ENCODE results near the gene CNOT1. TPM values are rescaled to one million over a fixed set of nuclear protein-coding genes. Genes with fewer than 3 reads are reported as not detected.

Gene CNOT1
- total RNA-seq, 1 experiment from 2014 or later: 328 TPM

DNA sequence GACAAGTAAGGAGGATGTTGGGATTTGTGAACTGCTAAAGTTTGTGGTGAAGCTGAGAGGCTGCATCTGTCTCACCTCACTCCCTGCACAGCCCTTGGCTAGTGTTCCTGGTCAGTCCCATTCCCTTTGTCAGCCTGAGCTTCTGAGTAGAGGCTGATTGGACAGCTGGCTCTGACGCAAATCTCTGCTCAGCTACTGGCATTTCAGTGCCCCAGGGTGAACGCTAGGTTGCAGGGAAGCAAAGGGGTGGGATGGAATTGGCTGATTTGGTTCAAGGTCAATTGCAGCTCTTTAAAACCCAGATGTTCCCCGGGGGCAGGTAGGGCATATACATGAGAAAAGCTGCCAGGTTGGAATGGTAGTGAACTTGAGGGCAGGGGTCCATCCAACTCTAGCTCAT lies 23.1 kb upstream of the CNOT1 start:
- Histone ChIP-seq H3K23me2 (ENCODE audit: insufficient read length, low read depth, low read length, poor library complexity, severe bottlenecking) (no peaks in the 10 kb centered on the region), H3K4me2 (ENCODE audit: insufficient read depth, insufficient read length, low read length) (no peak overlapping the region), H3K79me2 (ENCODE audit: insufficient read depth, low read length) (no peaks in the 10 kb centered on the region), H3K9ac (ENCODE audit: extremely low read depth, insufficient read length, low read length) (no peak overlapping the region), H3T11ph (ENCODE audit: low read length) (no peak overlapping the region), H3K56ac (ENCODE audit: insufficient read length, low read depth, low read length) (no peak overlapping the region), H3K9me3 (ENCODE audit: control insufficient read depth, low read depth, low read length) (no peaks in the 10 kb centered on the region), H2BK12ac (ENCODE audit: insufficient read length, low read depth, low read length) (no peak overlapping the region), H4K8ac (replicated peaks; ENCODE audit: insufficient read length, low read depth, low read length) (no peak overlapping the region), H2BK20ac (ENCODE audit: low read depth, low read length, poor library complexity, severe bottlenecking) (no peak overlapping the region), H3K14ac (ENCODE audit: insufficient read depth, low read length) (no peak overlapping the region), H3K18ac (ENCODE audit: insufficient read length, low read depth, low read length) (peak overlapping the region; percentile 47), H3K4ac (ENCODE audit: low read depth, low read length) (no peak overlapping the region), H2BK15ac (ENCODE audit: low read depth, low read length) (no peak overlapping the region), H3K27ac (ENCODE audit: insufficient read length, low read depth, low read length) (no peak overlapping the region), H4K91ac (ENCODE audit: insufficient read length, low read depth, low read length) (no peak overlapping the region), H2AFZ (ENCODE audit: low read length) (peak overlapping the region; percentile 79), H3K23ac (ENCODE audit: insufficient read length, low read depth, low read length) (no peak overlapping the region), H2BK5ac (ENCODE audit: insufficient read length, low read length) (no peak overlapping the region), H4K20me1 (ENCODE audit: control insufficient read depth, insufficient read depth, insufficient read length) (no peaks in the 10 kb centered on the region), H2AK5ac (ENCODE audit: insufficient read length, low read length) (no peak overlapping the region), H3K4me1 (ENCODE audit: insufficient read depth, low read length) (no peaks in the 10 kb centered on the region), H3K27me3 (ENCODE audit: insufficient read depth, low read length) (no peaks in the 10 kb centered on the region; the same call in 1 of the 2 replicates), H3K79me1 (ENCODE audit: insufficient read depth, low read depth, low read length, poor library complexity, severe bottlenecking) (no peaks in the 10 kb centered on the region), H2BK120ac (ENCODE audit: low read depth, low read length, poor library complexity, severe bottlenecking) (no peak overlapping the region), H4K5ac (ENCODE audit: insufficient read length, low read depth, low read length) (no peak overlapping the region)
- no CpG with 5 or more reads among the region's 3 CpGs for WGBS (ENCODE audit: extremely low coverage, insufficient read length, low lambda C conversion rate)
- peak; percentile 97 for DNase-seq
- Mint-ChIP-seq H3K9me3 (no peaks in the 10 kb centered on the region), H3K27ac (peak overlapping the region; percentile 34 to 68 (median 61); a peak in 2 of 7 replicates), H3K36me3 (ENCODE audit: insufficient read depth in 1 of 3, low read depth in 3 of 3) (no peaks in the 10 kb centered on the region), H3K27me3 (ENCODE audit: low read depth) (peaks cover 14% of the 10 kb centered on the region), H3K4me1 (peaks cover 12 to 26% of the 10 kb centered on the region in 2 experiments; a peak in 3 of 4 replicates), H3K4me3 (peak overlapping the region in 1 of 2 experiments; percentile 48; a peak in 1 of 5 replicates)
- peak; percentile 33; the same call in 2 of the 3 replicates for TF ChIP-seq CTCF (conservative IDR thresholded peaks at IDR 0.05)

Measured in H9 (cell line).